ENCODE data around the gene EEF1AKMT3. TPM values are rescaled to one million over a fixed set of nuclear protein-coding genes. Genes with fewer than 3 reads are reported as not detected.

Gene EEF1AKMT3
- total RNA-seq, 1 donor from 2014 or later = 7.1 TPM

DNA sequence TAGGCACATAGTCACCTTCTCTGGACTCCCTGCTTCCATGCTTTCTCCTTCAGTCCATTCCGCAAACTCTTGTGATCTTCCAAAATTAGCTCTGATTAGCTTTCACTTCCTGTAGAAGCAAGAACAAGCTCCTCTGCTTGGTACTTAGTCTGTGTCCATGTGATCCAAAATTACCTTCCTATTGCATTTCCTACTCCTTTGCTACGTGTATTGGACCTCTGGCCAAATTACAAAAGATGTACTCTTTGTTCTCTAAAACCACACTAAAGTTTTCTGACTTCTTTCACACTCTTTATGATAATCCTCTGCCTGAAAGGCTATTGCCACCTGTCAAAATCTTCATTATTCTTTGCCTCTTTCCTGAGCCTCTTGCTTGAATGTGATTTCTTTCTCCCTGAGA, 9.4 kb downstream of the EEF1AKMT3 start:
- no peak for DNase-seq (ENCODE audit: low read depth)
- peaks cover 8% of the 10 kb centered on the region for H3K36me3 ChIP-seq (ENCODE audit: control insufficient read depth, insufficient read depth, low read length)

DNA sequence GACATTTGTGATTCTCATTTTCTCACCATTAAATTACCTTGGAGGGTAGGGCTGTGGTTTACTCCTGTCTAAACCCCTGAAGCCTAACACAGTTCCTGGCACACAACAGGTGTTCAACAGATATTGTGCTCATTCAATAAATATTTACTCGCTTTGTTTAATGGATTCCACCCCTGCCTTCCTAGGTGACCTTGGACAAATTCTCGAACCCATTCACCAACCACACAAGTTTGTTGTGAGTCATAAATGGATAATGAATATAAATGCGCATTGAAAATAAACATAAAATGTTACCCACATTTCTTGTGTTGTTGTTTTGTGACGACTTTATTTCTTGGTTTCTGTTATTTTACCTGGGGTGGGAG, 9.8 kb downstream of the EEF1AKMT3 start:
- H3K27me3 ChIP-seq (ENCODE audit: control insufficient read depth, insufficient read depth, low read length) = no peaks in the 10 kb centered on the region
- TF ChIP-seq, protein P1, sequence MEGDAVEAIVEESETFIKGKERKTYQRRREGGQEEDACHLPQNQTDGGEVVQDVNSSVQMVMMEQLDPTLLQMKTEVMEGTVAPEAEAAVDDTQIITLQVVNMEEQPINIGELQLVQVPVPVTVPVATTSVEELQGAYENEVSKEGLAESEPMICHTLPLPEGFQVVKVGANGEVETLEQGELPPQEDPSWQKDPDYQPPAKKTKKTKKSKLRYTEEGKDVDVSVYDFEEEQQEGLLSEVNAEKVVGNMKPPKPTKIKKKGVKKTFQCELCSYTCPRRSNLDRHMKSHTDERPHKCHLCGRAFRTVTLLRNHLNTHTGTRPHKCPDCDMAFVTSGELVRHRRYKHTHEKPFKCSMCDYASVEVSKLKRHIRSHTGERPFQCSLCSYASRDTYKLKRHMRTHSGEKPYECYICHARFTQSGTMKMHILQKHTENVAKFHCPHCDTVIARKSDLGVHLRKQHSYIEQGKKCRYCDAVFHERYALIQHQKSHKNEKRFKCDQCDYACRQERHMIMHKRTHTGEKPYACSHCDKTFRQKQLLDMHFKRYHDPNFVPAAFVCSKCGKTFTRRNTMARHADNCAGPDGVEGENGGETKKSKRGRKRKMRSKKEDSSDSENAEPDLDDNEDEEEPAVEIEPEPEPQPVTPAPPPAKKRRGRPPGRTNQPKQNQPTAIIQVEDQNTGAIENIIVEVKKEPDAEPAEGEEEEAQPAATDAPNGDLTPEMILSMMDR (IDR thresholded peaks at IDR 0.05; ENCODE audit: insufficient read depth, low read length, severe bottlenecking) = no peak
- no peak for FAIRE-seq
- H3K36me3 ChIP-seq (ENCODE audit: control insufficient read depth, insufficient read depth, low read length) = peaks cover 9% of the 10 kb centered on the region
- DNase-seq (ENCODE audit: low read depth) = no peak
- H3K4me3 ChIP-seq (ENCODE audit: low read depth, low read length) = no peak overlapping the region

More for the DNA sequence above, 9.4 kb downstream of the EEF1AKMT3 start:
- TF ChIP-seq, protein P1 (IDR thresholded peaks at IDR 0.05; ENCODE audit: insufficient read depth, low read length, severe bottlenecking) = no peak
- Histone ChIP-seq H3K27me3 (ENCODE audit: control insufficient read depth, insufficient read depth, low read length) (no peaks in the 10 kb centered on the region), H3K4me3 (ENCODE audit: low read depth, low read length) (no peak overlapping the region)
- FAIRE-seq = no peak

DNA sequence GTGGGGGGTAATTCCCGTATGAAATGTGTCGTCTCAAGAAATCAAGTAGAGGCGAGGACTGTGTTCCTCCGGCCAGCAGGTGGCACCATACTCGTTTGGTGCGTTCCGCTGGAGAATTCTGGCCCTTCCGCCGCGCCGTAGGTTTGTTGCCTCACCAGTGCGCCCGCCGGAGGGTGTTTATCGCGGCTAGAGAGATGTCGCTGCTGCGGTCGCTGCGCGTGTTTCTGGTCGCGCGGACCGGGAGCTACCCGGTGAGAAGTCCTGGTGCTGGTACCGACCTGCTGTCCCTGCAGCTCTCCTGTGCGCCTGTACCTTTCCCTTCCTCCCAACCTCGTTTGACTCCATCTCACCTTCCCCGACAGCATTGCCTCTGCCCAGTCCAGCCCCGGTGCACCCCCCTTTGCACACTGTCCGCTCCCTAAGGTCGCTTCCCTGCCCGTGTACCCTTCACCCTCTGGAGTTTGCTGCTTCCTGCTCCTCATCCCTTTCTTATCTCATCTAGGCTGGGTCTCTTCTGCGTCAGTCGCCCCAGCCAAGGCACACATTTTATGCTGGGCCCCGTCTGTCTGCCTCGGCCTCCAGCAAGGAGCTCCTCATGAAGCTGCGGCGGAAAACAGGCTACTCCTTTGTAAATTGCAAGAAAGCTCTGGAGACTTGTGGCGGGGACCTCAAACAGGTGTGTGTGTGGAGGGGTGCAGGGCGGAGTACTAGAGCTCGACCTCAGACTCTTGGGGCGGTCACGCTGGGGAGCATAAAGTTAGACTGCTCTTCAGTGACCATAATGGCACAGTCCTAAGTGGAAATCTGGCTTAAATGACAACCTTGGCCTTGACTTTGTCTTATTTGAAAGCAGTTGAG, 10.4 kb downstream of the EEF1AKMT3 start, which contains the start of gene TSFM:
Gene TSFM, plus strand, starts transcription at position 180 of the 858 bp plus-strand sequence. Its CDS starts 15 bp downstream, at position 195.
- FAIRE-seq = no peak
- TF ChIP-seq, protein P1 (IDR thresholded peaks at IDR 0.05; ENCODE audit: insufficient read depth, low read length, severe bottlenecking) = peak; percentile 93
- Histone ChIP-seq H3K36me3 (ENCODE audit: control insufficient read depth, insufficient read depth, low read length) (peaks cover 11% of the 10 kb centered on the region), H3K4me3 (ENCODE audit: low read depth, low read length) (peak within 1 kb of the TSS; percentile 73), H3K27me3 (ENCODE audit: control insufficient read depth, insufficient read depth, low read length) (no peaks in the 10 kb centered on the region)
- DNase-seq (ENCODE audit: low read depth) = peak; percentile 79

DNA sequence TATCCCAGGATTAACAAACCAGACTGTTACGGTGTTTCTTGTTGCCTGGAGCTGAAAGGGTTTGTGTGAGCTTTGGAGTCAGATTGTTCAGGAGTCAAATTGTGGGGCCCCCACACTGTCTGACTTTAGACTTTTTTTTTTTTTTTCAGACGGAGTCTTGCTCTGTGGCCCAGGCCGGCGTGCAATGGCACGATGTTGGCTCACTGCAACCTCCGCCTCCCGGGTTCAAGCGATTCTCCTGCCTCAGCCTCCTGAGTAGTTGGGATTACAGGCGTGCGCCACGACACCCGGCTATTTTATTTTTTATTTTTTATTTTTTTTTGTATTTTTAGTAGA, 11.0 kb downstream of the EEF1AKMT3 start:
- Histone ChIP-seq H3K27me3 (ENCODE audit: control insufficient read depth, insufficient read depth, low read length) (no peaks in the 10 kb centered on the region), H3K36me3 (ENCODE audit: control insufficient read depth, insufficient read depth, low read length) (peaks cover 11% of the 10 kb centered on the region), H3K4me3 (ENCODE audit: low read depth, low read length) (peak overlapping the region; percentile 73)
- DNase-seq (ENCODE audit: low read depth) = no peak
- TF ChIP-seq, protein P1 (IDR thresholded peaks at IDR 0.05; ENCODE audit: insufficient read depth, low read length, severe bottlenecking) = no peak
- FAIRE-seq = no peak

DNA sequence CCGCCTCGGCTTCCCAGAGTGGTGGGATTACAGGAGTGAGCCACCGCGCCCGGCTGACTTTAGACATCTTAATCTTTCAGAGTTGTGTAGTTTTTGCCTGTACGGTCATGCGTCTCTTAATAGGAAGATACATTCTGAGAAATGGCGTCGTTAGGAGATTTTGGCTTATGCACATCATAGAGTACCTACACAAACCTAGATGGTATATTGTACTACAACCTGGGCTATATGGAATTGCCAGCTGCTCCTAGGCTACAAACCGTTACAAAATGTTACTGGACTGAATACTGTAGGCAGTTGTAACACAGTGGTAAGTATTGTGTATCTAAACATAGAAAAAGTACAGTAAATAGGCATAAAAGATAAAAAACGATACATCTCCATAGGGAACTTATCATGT, 11.4 kb downstream of the EEF1AKMT3 start:
- TF ChIP-seq, protein P1 (IDR thresholded peaks at IDR 0.05; ENCODE audit: insufficient read depth, low read length, severe bottlenecking) = no peak
- Histone ChIP-seq H3K4me3 (ENCODE audit: low read depth, low read length) (no peak overlapping the region), H3K36me3 (ENCODE audit: control insufficient read depth, insufficient read depth, low read length) (peaks cover 11% of the 10 kb centered on the region), H3K27me3 (ENCODE audit: control insufficient read depth, insufficient read depth, low read length) (no peaks in the 10 kb centered on the region)
- DNase-seq (ENCODE audit: low read depth) (no peak), FAIRE-seq (no peak)

Measured in bronchial epithelial cell (primary cell).